ENCODE measurements around the gene EFCAB6.

Gene EFCAB6

DNA sequence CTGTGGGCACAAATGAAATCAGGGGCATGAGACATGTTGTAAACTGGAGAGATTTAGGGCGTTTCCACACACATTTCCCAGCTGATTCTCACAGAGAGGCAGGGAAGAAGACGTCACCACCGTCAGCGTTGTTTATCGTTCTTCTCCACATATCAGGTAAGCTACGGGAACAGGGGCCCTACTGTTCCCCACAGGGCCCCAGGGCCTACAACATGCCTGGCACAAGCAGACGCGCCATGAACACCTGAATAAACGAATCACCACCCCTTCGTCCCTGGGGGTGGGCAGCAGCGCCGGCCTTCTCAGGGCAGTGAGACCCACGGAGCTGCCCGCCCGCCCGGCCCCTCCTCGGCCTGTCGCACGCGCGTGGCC, 342 bp downstream of the EFCAB6 start:
- no peak for DNase-seq

DNA sequence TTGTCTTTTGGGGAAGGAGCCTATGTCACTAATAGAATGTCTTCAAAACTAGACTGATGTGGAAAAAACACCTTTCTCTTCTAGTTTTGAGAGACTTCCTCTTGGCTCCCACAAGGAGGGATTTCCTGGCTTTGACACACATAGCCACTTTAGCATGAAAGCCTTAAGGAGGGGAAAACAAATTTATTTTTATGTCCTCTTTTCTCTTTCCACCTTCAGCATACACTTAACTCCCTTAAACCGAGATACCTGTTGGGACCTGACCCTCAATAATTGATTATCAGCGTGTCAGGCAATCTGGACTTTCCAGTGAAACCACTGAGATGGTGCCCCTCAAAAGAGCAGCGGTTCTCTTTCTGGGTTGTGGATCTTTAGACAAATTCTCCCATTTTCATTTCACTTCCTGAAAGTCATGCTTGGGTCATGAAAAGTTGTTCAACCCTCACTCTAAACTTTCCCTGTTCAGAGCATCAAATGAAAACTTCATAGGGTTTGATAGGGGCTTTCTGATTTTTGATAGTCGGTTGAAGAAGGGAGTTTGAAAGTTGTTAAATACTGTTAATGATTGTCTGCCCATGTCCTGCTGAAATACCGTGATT, 9.1 kb downstream of the EFCAB6 start:
- no peak for DNase-seq

DNA sequence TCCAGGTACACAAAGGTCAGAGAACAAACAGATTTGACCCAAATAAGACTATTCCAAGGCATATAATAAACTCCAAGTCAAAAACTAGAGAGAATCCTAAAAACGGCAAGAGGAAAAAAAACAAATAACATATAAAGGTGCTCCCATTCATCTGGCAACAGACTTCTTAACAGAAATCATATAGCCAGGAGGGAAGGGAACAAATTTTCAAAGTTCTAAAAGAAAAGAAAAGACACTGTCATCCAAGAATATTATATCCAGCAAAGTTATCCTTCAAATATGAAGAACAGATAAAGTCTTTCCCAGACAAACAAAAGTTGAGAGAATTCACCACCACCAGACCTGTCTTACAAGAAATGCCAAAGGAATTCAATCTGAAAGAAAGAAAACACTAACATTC, 11.1 kb downstream of the EFCAB6 start:
- DNase-seq, result no peak

DNA sequence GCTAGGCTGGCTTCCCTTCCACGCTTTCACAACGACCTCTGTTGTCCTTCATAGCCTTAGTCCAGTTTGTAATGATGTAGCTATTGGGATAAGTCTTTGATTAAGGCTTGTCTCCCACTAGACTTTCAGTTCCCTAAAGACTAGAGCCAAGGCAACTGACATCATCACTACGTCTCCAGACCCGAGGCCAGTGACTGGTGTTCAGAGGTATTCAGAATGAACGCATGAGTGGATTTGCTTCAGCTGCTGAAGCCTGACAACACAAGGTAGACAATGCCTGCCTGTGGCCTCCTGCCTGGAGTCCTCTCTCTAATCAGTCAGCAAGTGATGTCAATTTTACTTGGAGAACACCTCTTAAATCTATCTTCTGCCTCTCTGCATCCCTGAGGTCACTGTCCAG, 13.6 kb downstream of the EFCAB6 start:
- DNase-seq, result no peak

DNA sequence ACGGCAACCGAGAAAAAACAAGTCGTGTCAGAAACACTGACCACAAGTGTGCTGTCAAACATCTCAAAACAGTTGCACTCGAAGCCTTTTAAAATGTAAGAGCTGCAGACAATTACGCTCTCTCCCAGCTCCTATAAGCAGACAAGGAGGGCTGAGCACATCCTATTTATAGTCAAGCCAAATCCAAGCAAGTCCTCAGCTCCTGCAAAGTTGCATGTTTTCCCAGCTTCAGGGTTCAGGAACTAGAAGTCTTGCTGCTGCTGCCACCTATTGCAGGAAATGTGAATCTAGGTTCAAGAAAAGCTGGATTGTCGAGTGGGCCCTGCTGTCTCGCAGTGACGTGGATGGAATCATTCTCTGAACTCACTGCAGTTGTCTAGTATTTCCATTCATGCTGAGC, 15.5 kb downstream of the EFCAB6 start:
- DNase-seq, result no peak

DNA sequence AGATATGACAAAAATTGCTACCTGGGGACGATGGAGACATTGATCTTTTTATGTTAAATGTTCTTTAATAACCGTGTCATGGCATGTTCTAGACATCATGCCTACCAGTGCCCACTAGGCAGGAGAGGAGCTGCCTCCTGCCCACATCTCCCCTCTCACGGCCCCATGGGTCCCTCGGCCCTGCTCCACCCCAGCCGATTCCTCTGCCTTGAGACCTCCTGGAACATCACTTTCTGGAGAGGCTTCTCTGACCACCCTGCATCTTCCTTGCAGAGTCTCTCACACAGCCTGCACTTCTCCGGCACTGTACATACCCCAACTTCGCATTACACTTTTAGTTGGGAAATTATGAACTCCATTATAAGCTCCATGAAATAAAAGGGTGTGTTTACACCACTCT, 16.8 kb downstream of the EFCAB6 start:
- DNase-seq, result no peak

DNA sequence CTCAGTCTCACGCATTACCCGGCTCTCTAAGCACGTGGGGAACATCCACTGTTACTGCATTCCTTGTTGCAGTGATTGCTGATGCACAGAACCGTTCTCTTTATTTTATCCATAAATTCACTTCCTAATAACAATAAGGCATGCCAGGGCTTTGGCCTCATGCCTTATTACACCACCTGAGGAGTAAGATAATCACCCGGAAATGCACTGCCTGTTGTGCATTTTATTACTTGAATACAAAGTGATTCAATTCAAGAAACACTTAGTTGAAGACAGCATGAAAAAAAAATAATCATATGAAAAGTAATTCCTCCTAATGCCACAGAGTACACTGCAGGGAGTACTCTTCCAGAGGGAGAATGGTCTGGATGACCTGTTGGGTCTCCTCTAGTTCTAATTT, 19.2 kb downstream of the EFCAB6 start:
- DNase-seq, result no peak

DNA sequence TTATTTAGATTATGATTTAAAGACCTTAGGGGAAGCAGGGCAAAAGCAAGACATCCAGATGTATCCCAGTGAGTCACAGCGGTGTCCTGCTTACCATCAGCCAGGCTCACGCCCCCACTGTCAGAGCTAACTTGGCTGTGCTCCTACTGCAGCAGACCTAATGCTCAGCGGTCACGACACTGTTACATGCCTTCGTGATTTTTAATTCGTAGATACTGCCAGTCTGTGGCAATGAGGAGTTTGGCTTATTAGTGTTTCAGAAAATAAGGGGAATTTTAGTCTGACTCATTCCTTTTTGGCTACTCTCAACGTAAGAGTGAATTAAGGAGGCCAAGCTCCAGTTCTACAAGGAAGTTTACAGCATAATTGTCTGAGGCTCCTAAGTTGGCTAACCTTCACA, 22.7 kb downstream of the EFCAB6 start:
- no peak for DNase-seq

DNA sequence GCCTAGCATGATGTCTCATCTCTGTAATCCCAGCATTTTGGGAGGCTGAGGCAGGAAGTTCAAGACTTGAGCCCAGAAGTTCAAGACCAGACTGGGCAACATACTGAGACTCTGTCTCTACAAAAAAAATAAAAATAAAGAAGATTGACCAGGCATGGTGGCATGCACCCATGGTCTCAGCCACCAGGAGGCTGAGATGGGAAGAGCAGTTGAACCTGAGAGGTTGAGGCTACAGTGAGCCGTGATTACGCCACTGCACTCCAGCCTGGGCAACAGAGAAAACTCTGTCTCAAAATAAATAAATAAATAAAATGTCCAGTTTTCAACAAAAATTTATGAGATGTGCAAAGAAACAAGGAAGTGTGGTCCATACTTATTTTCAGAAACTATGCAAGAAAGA, 28.3 kb downstream of the EFCAB6 start:
- no peak for DNase-seq

DNA sequence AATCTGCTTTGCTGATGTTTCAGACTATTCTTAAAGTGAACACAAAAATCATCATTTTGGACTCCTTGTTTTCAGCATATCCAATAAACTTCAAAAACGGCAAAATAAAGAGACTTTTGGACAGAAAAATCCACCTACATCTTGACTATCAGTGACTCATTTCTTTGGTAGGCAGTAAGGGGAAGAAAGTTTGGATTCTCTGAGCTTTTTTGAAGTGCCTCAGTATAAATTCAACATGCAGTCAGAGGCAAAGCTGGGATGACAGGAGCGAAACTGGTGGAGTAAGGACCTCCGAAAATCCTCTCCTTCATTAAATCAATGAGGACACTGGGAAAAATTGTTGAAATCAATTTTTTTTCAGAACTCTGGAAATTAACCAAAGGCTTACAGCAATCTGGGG, 29.7 kb downstream of the EFCAB6 start:
- DNase-seq, result no peak

DNA sequence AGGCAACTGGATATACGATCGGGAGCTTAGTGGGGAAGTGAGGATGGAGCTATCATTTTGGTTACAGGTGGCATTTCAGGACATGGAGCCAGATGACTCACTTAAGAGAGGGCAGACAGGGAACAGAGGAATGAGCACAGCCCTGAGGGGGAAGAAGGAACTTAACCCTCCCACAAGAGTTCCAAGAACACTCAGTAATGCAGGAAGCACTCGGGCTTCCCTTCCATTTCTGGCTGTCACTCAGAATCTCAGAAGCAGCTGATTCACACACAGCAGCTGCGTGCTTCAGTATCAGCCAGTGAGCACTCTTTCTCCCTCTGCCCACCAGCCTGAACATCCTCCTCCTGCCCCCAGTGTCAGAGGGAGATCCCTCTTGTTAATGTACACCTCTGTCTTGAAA, 34.8 kb downstream of the EFCAB6 start:
- DNase-seq, result no peak

DNA sequence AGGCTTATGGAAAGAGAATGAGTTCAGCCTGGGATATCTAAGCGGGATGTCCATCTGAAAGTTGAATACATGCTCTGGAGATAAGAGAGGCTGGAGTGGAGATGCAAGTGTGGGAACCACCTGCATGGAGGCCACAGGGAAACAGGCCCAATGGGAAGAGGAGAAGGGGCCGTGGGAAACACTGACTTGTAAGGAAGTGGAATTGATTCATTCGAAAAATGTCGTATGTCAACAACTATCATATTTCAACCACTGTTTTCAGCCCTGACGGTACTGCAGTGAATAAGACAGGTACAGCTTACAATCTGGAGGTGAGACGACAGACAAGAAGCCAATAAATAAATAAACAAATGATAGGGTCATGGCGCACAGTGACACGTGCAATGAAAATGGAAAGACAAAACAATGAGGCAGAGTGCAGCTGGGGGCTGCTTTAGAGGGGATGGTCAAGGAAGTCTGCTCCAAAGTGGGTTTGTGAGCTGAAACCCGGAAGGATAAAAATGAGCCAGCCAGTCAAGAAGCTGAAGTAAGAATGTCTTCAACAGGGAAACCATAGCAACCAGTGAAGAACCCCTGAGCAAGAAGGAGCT, 35.9 kb downstream of the EFCAB6 start:
- DNase-seq, result no peak

DNA sequence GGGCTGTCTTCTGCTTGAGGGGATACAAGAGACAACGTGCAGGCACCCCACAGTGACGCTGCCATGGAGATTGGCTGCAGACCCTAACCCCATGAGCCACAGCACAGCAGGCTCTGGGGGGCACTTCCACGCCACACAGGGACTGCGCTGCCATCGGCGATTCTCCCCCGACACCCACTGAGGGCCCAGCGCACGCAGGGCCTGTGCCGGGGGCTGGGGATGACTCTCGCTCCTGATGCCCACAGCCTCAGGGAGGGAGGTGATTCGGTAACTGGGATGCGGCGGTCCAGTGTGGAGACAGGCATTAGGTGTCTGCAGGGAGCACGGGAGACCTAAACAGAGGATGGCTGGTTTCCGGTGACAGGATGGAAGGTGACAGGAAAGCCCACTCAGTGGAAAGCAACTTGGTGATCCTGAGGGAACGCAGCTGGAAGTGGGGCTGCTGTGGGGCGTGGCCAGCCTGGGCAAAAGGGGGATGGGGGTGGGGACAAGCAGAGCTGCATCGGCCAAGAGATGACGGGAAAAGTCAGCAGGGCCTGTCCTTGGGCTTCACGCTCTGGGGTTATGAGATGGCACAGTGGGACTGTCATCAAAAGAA, 37.7 kb downstream of the EFCAB6 start:
- no peak for DNase-seq

DNA sequence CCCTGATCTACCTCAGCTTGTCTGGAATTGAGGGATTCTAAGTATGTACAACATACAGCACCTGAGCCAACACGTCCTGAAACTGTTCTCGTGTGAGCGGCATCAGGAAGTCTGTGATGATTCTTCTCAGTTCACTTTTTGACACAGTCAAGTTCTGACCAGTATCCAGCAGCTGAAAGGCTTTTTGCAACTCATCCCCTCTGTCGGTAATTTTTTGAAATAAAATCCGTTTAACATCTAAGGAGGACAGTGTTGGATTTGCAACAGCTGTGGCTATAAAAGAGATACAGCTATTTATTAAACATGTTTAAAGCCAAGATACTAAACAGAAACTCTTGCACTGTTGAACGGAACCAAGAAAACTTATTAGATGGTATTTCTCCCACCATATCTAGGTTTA, 39.3 kb downstream of the EFCAB6 start:
- no peak for DNase-seq

DNA sequence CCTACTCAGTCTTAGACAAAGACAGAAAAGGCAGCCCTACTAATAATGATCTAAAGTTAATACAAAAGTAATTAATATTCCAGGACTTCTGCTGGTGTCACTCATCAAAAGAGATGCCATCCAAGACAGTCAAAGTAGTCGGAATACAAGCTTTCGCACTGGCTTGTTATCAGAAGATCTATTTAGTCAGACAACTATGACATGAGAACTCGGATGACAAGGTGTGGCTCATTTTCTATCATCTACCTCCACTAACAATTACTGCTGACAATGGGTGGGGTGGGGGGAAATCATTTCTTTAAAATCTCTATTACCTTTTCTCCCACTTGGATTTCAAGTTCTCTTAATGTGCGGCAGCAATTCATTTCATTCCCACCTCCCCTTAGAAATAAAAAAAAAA, 56.7 kb downstream of the EFCAB6 start:
- DNase-seq, result no peak

DNA sequence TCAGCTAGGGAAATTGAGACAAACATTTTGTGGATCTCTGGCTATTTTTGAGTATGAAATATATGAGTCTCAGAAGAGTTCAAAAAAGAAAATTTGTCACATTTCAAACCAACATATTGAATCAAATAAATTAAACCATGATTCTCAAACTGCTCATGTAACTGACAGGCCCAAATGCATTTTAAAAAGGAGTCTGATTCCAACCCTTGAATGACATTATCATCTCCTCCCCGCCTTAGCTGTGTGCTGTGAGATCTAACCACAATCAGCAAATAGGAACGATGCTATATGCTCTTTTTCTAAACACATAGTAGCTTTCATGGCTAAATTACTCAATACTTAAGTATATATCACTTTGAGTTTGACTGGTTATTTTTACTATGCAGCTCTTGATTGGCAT, 57.1 kb downstream of the EFCAB6 start:
- DNase-seq, result no peak

DNA sequence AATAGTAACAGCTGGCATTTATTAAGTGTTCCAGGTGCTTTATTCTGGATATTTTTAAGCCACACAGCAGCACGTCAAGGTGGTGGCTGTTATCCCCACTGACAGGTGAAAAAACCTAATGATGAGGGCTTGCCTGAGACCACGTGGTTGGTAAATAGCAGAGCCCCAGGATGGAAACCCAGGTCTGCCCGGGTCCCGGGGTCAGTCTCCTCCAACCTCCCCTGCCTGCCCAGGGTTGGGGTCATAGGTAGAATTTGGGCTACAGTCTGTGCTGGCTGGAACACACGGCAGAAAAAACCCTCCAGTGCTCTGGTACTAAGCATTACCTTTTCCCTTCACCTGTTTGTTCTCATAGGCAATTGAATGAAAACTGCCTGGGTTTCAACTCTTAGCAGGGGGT, 57.9 kb downstream of the EFCAB6 start:
- no peak for DNase-seq

DNA sequence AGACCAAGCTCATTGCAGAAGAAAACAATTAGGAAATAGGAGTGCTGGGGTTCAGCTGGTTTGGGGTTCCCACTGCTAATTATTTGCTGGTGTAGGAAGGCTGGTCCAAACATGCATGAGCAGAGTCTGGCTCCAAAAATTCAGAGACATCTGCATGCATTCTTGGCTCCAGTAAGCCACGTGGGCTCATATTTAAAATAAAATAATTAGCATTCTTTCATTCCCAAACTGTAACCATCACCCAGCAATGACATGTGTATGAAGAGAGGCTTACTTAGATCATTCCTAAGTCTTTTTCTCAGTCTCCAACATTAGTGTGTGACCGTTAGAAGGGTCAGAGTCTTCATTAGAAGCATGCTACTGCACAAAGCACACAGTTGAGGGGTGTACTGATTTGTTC, 58.4 kb downstream of the EFCAB6 start:
- no peak for DNase-seq

DNA sequence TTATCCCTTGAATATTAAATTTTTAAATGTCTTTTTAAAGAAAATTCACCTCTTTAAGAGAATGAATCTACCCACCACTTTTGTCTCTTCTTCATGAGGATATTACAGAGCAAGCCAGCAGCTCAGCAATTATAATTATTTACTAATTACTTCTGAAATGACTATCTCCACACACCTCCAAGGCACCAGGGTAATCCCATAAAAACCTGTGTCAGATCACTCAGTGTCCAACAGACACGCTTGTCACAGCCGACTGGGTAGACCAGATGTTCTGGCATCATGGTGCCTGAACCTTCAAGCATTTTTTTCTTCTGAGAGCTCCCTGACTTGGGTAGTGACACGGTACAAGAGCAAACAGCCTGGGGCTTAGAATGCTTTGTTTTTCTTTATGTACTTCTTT, 61.4 kb downstream of the EFCAB6 start:
- no peak for DNase-seq

DNA sequence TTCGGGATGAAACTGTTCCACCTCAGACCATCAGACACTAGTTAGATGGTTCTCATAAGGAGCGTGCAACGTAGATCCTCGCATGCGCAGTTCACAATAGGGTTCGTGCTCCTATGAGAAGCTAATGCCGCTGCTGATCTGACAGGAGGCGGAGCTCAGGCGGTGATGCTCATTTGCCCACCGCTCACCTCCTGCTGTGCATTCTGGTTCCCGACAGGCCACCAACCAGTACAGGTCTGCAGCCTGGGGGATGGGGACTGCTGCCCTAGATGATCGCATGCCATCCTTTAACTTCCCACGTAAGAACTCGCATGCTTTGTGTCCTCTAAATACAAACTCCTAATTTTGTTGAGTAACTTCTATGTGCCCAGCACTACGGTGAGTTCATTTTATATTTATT, 62.6 kb downstream of the EFCAB6 start:
- no peak for DNase-seq

DNA sequence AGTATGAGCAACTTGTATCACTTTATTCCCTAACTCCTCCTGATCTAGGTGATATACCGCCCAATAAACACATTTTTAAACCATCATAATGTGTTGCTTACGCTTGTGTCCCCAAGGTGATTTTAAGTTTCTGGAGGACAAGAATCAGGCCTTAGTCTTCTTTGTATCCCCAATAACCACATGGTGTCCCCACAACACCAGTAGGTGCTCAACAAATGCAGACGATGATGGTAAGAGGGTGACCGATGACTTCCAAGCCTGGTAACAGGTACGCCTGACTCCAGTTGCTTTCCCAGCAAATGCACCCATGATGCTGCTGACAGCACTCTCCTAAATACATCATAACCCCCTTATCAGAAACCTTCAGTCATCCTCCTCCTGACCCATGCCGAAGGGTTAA, 64.2 kb downstream of the EFCAB6 start:
- DNase-seq, result no peak

DNA sequence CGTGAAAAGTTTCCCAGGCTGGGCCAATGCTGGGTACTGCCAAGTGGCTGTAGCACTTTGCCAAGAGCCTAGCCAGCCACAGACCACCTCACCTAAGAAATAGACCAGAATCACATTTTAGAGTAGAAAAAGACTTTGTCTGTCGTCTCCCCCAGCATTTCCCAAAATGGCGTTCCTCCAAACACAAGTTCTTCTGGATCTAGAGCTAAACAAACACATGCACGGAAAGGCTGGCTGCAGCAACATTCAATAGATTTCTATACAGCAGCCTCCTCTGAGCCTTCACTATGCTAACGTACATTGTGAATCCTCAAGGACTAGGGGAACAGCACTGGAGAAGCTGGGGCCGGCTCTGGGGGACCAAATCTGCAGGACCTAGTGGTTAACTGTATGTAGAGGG, 65.0 kb downstream of the EFCAB6 start:
- DNase-seq, result no peak

DNA sequence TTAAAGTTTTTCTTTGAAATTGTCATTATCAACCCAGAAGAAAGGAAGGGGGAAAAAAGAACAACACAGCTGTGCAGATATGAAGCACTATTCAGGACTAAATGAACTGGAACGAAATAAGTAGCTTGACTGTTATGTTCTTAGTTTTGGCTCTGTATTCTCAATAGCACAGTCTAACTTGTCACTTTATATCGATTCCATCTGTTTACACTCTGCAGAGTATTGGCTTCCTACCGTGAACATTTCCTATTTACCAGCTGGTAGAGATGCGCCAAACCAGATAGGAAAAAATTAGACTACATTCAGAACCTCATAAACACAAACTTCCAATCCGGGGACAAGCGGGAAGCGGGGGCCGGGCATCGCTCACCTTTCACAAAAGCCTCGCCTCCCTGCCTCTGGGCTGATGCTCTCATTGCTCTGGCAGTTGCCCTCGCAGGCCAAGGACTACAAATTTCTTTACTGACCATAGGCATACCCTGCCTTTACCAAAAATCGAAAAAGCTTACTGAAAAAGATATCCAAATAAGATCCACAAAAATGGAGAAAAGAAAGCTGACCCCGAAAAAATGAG, 66.2 kb downstream of the EFCAB6 start:
- DNase-seq, result no peak

DNA sequence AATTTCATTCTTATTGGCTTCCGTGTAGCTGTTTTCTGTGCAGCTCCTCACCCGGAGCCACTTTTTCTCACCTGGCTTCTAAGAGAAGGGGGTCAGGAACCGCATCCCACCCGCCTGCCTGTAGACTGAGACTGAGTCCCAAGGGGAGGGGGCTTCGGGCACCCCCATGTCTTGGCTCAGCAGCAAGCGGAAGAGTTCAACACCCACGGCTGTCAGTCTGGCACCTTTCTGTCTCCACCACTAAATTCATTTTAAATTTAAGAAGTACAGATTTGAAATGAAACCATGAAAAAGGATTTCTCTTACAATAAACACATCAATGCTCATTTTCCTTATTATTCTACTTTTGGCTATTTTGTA, 66.7 kb downstream of the EFCAB6 start:
- no peak for DNase-seq
